ENCODE data around the gene LTB4R.

GRCh38 chr14:24335461-24336171, 24.3 kb downstream of the LTB4R start:
- no peak for TF ChIP-seq POLR2A (IDR thresholded peaks at IDR 0.05; ENCODE audit: low read length)
- no peak for TF ChIP-seq GATA1 (IDR thresholded peaks at IDR 0.05; ENCODE audit: low read depth, low read length)
